GM18868 (cell line): ENCODE results near the gene CREBBP.

Experiments used
- ATAC-seq: cut with Tn5 transposase; IDR thresholded peaks from one replicate; pipeline ENCODE4 v1.9.1; 2021; ENCODE audit warnings: mild to moderate bottlenecking, moderate library complexity; ENCODE audit not compliant: unreplicated experiment

Gene CREBBP

DNA sequence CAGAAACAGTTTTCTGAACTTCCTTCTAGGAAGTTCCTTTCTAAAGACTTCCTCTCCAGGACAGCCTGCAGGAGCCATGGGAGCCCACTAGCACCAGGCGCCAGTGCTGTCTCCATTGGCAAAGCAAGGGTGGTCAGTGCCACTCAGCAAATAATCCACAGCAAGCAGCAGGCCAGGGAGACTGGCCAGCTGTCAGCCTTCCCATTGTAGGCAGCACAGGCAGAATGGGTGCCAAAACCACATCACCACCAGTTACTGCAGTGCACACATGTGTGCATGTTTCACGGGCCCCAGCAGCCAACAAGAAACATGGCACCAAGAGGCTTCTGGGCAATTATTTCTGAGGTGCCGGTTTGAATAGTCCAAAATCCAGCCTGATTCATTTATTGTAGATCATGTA lies 199.3 kb downstream of the CREBBP start:
- no peak for ATAC-seq

DNA sequence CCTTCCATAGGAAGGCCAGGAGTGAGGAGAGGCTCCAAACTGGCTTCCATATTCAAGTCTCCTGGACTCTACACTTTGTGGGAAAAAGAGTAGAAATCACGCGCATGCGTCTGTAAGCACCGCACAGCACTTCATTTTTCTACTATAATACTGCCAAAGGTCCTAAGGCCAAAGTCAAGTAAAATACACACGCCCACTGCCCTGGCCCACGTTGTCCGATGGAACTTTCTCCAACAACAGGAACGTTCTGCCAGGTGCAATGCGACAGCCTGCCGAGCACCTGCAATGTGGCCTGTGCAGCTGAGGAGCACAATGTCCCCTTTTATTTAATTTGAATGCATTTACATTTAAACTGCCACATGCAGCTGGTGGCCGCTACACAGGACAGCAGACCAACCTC lies 202.5 kb downstream of the CREBBP start:
- ATAC-seq, result no peak

DNA sequence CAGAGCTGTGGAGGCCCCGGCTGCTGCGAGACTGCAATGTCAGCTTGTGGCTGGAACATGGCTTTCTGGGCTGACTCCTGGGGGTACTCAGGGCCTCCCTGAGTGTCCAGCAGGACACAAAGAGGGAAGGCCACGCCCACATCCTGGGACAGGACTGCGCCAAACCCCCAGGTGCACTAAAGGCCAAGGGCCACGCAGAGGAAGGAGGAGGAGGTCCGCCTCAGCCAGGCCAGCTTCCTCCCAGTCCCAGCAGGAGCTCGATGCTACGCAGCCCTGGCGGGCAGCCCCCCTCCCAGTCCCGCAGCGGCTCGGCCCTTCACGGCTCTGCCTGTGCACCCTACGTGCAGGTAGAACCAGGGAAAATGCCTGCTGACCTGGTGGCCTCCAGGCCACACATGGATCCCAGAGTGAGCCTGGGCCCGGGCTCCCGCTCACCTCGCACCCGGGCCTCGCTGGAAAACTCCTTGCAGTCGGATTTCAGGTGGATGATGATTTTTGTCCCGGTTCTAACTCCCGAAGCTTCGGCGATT lies 204.8 kb downstream of the CREBBP start:
- no peak for ATAC-seq
